ENCODE data around the gene SLC38A8.

The SLC38A8 gene

GRCh38 chr16:84068041-84068440 lies 25.4 kb upstream of the SLC38A8 start:
- DNase-seq = no peak

- DNase-seq = no peak
Observed at GRCh38 chr16:84067640-84068039, 25.0 kb upstream of the SLC38A8 start.

GRCh38 chr16:84065536-84066132 lies 23.0 kb upstream of the SLC38A8 start:
- DNase-seq = peak; percentile 53

GRCh38 chr16:84063980-84064379 lies 21.4 kb upstream of the SLC38A8 start:
- no peak for DNase-seq

GRCh38 chr16:84062734-84063640 lies 20.4 kb upstream of the SLC38A8 start:
- DNase-seq = peak; percentile 79

GRCh38 chr16:84061236-84061819 lies 18.7 kb upstream of the SLC38A8 start:
- DNase-seq = no peak

GRCh38 chr16:84059946-84060901 lies 17.6 kb upstream of the SLC38A8 start:
- DNase-seq = no peak

GRCh38 chr16:84059111-84059510 lies 16.5 kb upstream of the SLC38A8 start:
- DNase-seq = no peak

- no peak for DNase-seq
Observed at GRCh38 chr16:84058664-84059063, 16.1 kb upstream of the SLC38A8 start.

- no peak for DNase-seq
Observed at GRCh38 chr16:84058211-84058610, 15.6 kb upstream of the SLC38A8 start.

- no peak for DNase-seq
Observed at GRCh38 chr16:84056933-84057332, 14.3 kb upstream of the SLC38A8 start.

- no peak for DNase-seq
Observed at GRCh38 chr16:84055801-84056634, 13.4 kb upstream of the SLC38A8 start.

GRCh38 chr16:84055366-84055765 lies 12.8 kb upstream of the SLC38A8 start:
- no peak for DNase-seq

- DNase-seq = no peak
Observed at GRCh38 chr16:84054916-84055315, 12.3 kb upstream of the SLC38A8 start.

- no peak for DNase-seq
Observed at GRCh38 chr16:84054271-84054670, 11.7 kb upstream of the SLC38A8 start.

- DNase-seq = no peak
Observed at GRCh38 chr16:84053237-84053636, 10.6 kb upstream of the SLC38A8 start.

GRCh38 chr16:84052071-84052622 lies 9.6 kb upstream of the SLC38A8 start:
- no peak for DNase-seq

- no peak for DNase-seq
Observed at GRCh38 chr16:84050316-84050715, 7.7 kb upstream of the SLC38A8 start.

GRCh38 chr16:84049403-84050060 lies 6.9 kb upstream of the SLC38A8 start:
- DNase-seq = no peak

GRCh38 chr16:84048871-84049270 lies 6.3 kb upstream of the SLC38A8 start:
- no peak for DNase-seq

GRCh38 chr16:84048270-84048669 lies 5.7 kb upstream of the SLC38A8 start:
- DNase-seq = no peak
